Measurements from ENCODE around the gene NUP88.

The NUP88 gene

DNA sequence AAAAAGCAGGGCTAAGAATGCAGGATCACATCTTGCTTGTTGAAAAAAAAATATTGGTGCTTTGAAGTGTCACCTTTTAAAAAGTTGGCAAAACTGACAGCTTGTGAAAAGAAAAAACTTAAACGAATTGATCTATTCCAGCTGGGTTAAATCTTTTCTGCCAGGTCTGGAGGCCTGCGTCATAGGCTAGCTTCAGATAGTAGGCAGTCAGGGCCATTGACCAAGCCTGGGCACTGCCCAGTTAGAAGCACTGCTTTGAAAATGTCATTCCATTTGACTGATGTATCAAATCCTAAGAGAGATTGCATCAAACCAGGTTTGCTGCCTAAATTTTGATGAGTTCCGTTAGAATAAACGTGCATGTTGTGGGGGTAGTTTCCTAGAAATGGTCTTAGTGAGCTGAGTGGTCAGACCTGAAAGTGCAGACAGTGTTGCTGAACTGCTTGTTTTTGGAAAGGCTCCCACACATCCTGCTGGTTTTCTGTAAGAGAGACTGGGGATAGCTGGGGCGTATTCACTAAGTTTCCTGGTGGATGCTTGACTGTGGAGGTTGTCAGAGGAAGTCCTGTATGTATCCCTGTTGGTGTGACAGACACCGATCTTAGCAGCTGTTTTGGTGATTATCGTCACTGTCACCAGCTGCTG is 38.8 kb downstream of the NUP88 start:
- Histone ChIP-seq H3K27ac (ENCODE audit: low read length) (no peak overlapping the region), H3K36me3 (ENCODE audit: control insufficient read depth in 2 of 2, insufficient read depth in 2 of 2, low read length in 2 of 2) (peaks cover 68 to 70% of the 10 kb centered on the region in 2 donors)

DNA sequence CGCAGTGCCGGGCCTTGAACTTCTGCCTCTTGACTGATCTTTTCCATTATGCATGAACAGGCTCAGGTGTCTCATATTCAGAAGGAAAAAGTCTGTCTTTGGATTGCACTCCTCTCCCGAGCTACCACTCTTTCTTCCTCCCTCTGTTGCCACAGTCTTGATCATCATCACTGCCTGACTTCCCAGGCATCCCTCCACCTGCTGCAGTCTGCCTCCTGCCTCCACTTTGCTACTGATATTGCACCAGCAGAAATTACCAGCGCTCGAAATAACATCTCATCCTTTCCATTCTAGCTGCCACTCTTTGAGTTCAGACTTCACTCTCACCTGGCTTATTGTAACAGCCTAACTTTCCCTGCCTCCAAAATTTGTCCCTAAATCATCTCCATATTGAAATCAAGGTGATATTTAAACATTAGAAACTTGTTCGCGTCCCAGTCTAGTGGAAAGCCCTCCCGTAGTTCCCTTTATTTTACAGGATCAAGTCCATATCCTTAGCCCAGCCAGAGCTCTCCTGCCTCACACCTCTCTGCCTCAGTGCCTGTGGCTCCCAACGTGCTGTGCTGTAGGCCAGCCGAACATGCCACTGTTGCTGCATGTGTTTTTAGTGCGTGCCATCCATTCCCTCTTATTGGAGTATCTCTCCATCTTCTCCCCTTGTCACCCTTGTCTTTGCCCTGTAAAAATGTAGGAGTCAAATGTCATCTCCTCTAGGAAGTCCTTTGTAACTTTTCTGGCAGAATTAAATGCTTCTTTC is 39.9 kb downstream of the NUP88 start:
- Histone ChIP-seq H3K9me3 (ENCODE audit: control insufficient read depth in 2 of 2, low read length in 2 of 2) (no peaks in the 10 kb centered on the region), H3K27ac (ENCODE audit: low read length) (no peak overlapping the region), H3K36me3 (ENCODE audit: control insufficient read depth in 2 of 2, insufficient read depth in 2 of 2, low read length in 2 of 2) (peaks cover 64 to 65% of the 10 kb centered on the region in 2 donors), H3K27me3 (ENCODE audit: control insufficient read depth in 1 of 2, insufficient read depth in 2 of 2, low read length in 2 of 2) (no peaks in the 10 kb centered on the region), H3K9ac (ENCODE audit: low read length in 2 of 2) (no peak overlapping the region), H3K4me1 (ENCODE audit: control insufficient read depth, insufficient read depth, low read length) (no peaks in the 10 kb centered on the region), H3K4me3 (ENCODE audit: low read length in 2 of 2) (no peak overlapping the region)

More for the DNA sequence above, 38.8 kb downstream of the NUP88 start:
- Histone ChIP-seq H3K4me1 (ENCODE audit: control insufficient read depth, insufficient read depth, low read length) (no peaks in the 10 kb centered on the region), H3K9me3 (ENCODE audit: control insufficient read depth in 2 of 2, low read length in 2 of 2) (no peaks in the 10 kb centered on the region), H3K4me3 (ENCODE audit: low read length in 2 of 2) (no peak overlapping the region), H3K27me3 (ENCODE audit: control insufficient read depth in 1 of 2, insufficient read depth in 2 of 2, low read length in 2 of 2) (no peaks in the 10 kb centered on the region), H3K9ac (ENCODE audit: low read length in 2 of 2) (no peak overlapping the region)

DNA sequence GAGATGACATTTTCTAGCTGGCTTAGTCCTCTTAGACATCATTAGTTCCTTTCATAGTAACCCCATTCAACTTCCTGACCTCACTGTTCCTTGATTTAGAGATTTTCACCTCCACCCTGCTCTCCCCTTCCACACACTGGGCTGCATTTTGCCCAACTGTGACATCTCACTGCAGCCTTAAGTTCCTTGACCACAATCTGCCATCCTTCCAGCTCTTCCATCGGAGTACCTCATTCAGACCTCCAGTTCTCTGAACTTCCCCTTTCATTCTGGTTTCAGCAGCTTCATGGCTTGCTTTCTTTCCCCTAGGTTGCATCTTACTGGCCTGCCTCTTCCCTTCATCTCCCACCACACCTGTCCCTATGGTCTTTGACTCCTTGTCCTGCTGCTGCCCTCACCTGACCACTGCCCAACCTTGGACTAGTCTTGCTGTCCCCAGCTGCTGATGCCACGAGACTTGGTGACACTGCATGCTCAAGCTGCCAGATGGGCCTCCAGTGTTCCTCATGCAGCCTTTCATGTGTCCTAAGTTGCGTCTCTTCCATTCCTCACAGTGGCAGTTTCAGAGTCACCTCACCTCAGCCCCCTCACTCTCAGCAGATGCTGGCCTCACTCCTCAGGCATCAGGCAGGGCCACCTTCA is 40.8 kb downstream of the NUP88 start:
- Histone ChIP-seq H3K4me3 (ENCODE audit: low read length in 2 of 2) (no peak overlapping the region), H3K27ac (ENCODE audit: low read length) (no peak overlapping the region), H3K4me1 (ENCODE audit: control insufficient read depth, insufficient read depth, low read length) (no peaks in the 10 kb centered on the region), H3K9ac (ENCODE audit: low read length in 2 of 2) (peak overlapping the region in 1 of 2 donors; percentile 21), H3K36me3 (ENCODE audit: control insufficient read depth in 2 of 2, insufficient read depth in 2 of 2, low read length in 2 of 2) (peaks cover 60 to 62% of the 10 kb centered on the region in 2 donors), H3K27me3 (ENCODE audit: control insufficient read depth in 1 of 2, insufficient read depth in 2 of 2, low read length in 2 of 2) (no peaks in the 10 kb centered on the region), H3K9me3 (ENCODE audit: control insufficient read depth in 2 of 2, low read length in 2 of 2) (no peaks in the 10 kb centered on the region)

DNA sequence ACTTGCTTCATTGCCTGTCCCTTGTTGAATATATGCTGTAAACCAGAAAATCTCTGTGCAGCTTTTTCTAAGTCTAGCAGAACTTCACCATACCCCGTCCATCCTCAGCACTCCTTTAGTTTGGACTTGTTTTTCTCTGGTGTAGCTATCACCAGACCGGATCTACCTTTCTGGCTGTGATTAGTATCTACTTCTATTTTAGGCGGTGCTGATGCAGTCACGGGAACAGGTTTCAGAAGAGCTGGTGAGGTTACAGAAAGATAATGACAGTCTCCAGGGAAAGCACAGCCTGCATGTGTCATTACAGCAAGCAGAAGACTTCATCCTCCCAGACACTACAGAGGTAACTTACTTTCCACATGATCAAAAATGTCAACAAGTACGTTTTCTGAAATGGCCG is 46.4 kb downstream of the NUP88 start:
- H3K27me3 ChIP-seq (ENCODE audit: control insufficient read depth in 1 of 2, insufficient read depth in 2 of 2, low read length in 2 of 2), result no peaks in the 10 kb centered on the region
- H3K4me3 ChIP-seq (ENCODE audit: low read length in 2 of 2), result no peak overlapping the region
- peaks cover 28 to 35% of the 10 kb centered on the region in 2 donors for H3K36me3 ChIP-seq (ENCODE audit: control insufficient read depth in 2 of 2, insufficient read depth in 2 of 2, low read length in 2 of 2)
- no peaks in the 10 kb centered on the region for H3K4me1 ChIP-seq (ENCODE audit: control insufficient read depth, insufficient read depth, low read length)
- H3K9ac ChIP-seq (ENCODE audit: low read length in 2 of 2), result no peak overlapping the region
- H3K27ac ChIP-seq (ENCODE audit: low read length), result no peak overlapping the region
- H3K9me3 ChIP-seq (ENCODE audit: control insufficient read depth in 2 of 2, low read length in 2 of 2), result no peaks in the 10 kb centered on the region

DNA sequence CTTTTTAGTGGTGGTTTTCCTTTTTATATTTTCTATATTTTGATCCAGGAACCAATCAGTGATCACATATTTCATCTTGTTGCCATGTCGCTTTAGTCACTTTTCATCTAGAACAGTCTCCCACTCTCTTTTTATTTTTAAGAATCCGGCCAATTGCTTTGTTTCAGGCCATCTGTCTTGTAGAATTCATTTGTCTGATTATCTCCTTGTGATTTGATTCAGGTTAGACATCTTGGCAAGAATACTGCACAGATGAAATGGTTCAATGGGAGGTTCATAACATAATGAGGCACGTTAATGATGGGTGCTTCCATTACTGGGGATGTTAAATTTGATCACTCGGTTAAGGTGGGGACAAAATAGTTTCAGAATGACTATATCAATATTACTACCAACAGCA is 49.1 kb downstream of the NUP88 start:
- H3K9ac ChIP-seq (ENCODE audit: low read length in 2 of 2), result no peak overlapping the region
- no peaks in the 10 kb centered on the region for H3K9me3 ChIP-seq (ENCODE audit: control insufficient read depth in 2 of 2, low read length in 2 of 2)
- no peaks in the 10 kb centered on the region for H3K4me1 ChIP-seq (ENCODE audit: control insufficient read depth, insufficient read depth, low read length)
- H3K4me3 ChIP-seq (ENCODE audit: low read length in 2 of 2), result no peak overlapping the region
- no peaks in the 10 kb centered on the region for H3K27me3 ChIP-seq (ENCODE audit: control insufficient read depth in 1 of 2, insufficient read depth in 2 of 2, low read length in 2 of 2)
- no peak overlapping the region for H3K27ac ChIP-seq (ENCODE audit: low read length)
- H3K36me3 ChIP-seq (ENCODE audit: control insufficient read depth in 2 of 2, insufficient read depth in 2 of 2, low read length in 2 of 2), result peaks cover 24 to 35% of the 10 kb centered on the region in 2 donors

DNA sequence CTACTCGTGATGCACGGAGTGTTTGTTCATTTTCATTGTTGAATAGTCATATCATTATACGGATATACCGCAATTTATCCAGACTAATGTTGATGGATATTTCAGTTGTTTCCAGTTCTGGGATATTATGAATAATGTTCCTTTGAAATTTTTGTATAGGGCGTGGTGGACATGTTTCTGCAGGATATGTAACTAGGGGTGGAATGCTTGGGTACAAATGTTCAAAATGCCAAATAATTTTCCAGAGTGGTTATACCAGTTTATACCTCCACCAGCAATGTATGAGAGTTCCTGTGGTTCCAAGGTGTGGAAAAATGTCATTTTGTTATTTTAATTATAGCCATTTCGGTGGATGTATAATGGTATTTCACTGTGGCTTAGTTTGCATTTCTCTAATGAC is 53.6 kb downstream of the NUP88 start:
- no peaks in the 10 kb centered on the region for H3K27me3 ChIP-seq (ENCODE audit: control insufficient read depth in 1 of 2, insufficient read depth in 2 of 2, low read length in 2 of 2)
- no peak overlapping the region for H3K9ac ChIP-seq (ENCODE audit: low read length in 2 of 2)
- peaks cover 30 to 34% of the 10 kb centered on the region in 2 donors for H3K36me3 ChIP-seq (ENCODE audit: control insufficient read depth in 2 of 2, insufficient read depth in 2 of 2, low read length in 2 of 2)
- no peak overlapping the region for H3K27ac ChIP-seq (ENCODE audit: low read length)
- no peak overlapping the region for H3K4me3 ChIP-seq (ENCODE audit: low read length in 2 of 2)
- no peaks in the 10 kb centered on the region for H3K9me3 ChIP-seq (ENCODE audit: control insufficient read depth in 2 of 2, low read length in 2 of 2)
- H3K4me1 ChIP-seq (ENCODE audit: control insufficient read depth, insufficient read depth, low read length), result no peaks in the 10 kb centered on the region

DNA sequence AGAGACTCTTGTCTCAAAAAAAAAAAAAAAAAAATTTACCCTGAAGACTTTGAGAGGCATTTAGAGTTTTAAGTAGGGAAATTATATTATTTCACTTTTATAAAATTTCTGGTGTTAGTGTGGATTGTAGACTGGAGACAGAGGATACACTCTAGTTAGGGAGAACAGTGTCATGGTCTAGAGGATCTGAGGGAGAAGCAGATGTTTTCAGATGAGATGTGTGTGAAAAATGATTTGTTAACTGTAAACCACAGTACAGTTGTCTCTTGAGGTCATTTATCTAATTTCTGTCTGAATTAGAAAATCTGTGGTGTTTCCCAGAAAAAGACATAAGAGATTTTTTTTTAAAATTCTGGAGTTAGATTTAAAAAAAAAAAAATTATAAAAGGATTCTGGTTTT is 54.8 kb downstream of the NUP88 start:
- Histone ChIP-seq H3K36me3 (ENCODE audit: control insufficient read depth in 2 of 2, insufficient read depth in 2 of 2, low read length in 2 of 2) (peaks cover 31 to 35% of the 10 kb centered on the region in 2 donors), H3K9me3 (ENCODE audit: control insufficient read depth in 2 of 2, low read length in 2 of 2) (no peaks in the 10 kb centered on the region)

DNA sequence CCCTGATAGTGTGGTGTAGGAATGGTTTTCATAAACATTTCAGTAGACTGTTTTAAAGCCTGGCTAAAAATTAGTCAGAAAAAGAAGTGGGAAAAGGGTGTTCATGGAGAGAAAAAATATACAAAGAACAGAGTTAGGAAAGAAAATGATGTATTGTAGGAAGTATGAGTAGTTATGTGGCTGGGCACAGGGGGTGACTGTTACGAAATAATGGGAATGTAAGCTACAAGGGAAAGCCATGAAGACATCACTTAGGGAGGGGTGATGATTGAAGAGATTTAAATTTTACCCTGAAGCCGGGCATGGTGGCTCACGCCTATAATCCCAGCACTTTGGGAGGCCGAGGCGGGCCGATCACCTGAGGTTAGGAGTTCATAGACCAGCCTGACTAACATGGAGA is 55.3 kb downstream of the NUP88 start:
- H3K9me3 ChIP-seq (ENCODE audit: control insufficient read depth in 2 of 2, low read length in 2 of 2), result no peaks in the 10 kb centered on the region
- no peak overlapping the region for H3K9ac ChIP-seq (ENCODE audit: low read length in 2 of 2)
- H3K4me1 ChIP-seq (ENCODE audit: control insufficient read depth, insufficient read depth, low read length), result no peaks in the 10 kb centered on the region
- H3K27ac ChIP-seq (ENCODE audit: low read length), result no peak overlapping the region
- H3K36me3 ChIP-seq (ENCODE audit: control insufficient read depth in 2 of 2, insufficient read depth in 2 of 2, low read length in 2 of 2), result peaks cover 29 to 33% of the 10 kb centered on the region in 2 donors
- no peak overlapping the region for H3K4me3 ChIP-seq (ENCODE audit: low read length in 2 of 2)
- no peaks in the 10 kb centered on the region for H3K27me3 ChIP-seq (ENCODE audit: control insufficient read depth in 1 of 2, insufficient read depth in 2 of 2, low read length in 2 of 2)

More for the DNA sequence above, 54.8 kb downstream of the NUP88 start:
- Histone ChIP-seq H3K4me3 (ENCODE audit: low read length in 2 of 2) (no peak overlapping the region), H3K27ac (ENCODE audit: low read length) (no peak overlapping the region), H3K27me3 (ENCODE audit: control insufficient read depth in 1 of 2, insufficient read depth in 2 of 2, low read length in 2 of 2) (no peaks in the 10 kb centered on the region), H3K4me1 (ENCODE audit: control insufficient read depth, insufficient read depth, low read length) (no peaks in the 10 kb centered on the region), H3K9ac (ENCODE audit: low read length in 2 of 2) (no peak overlapping the region)

DNA sequence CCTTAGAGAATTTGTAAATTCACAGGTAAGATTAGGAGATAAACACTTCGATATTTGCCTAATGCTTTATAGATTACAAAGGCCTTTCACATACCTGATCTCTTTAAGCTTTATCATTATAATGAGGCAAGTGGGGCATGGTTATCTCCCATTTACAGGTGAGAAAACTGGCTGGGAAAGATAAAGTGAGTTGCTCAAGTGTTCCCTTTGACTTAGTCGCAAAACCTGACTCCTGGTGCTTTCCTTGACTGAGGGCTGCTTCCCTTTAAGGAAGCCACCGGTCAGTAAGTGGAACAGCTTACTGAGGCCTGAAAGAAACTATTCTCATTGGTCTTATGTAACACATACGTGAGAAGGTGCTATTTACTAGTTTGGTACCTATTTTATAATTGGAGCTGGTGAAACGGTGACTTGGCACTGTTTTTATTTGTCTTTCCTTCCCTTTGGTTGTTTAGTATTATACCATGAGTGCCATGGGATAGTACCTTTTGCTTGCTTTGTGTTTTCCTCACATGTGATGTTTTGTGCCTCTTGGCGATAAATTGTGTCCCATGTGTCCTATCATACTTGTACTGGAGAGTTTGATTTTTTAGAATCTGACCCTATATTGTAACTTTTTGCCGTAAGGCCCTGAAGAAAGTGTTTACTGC is 57.2 kb downstream of the NUP88 start:
- Histone ChIP-seq H3K4me1 (ENCODE audit: control insufficient read depth, insufficient read depth, low read length) (no peaks in the 10 kb centered on the region), H3K9ac (ENCODE audit: low read length in 2 of 2) (no peak overlapping the region), H3K9me3 (ENCODE audit: control insufficient read depth in 2 of 2, low read length in 2 of 2) (no peaks in the 10 kb centered on the region), H3K27me3 (ENCODE audit: control insufficient read depth in 1 of 2, insufficient read depth in 2 of 2, low read length in 2 of 2) (no peaks in the 10 kb centered on the region), H3K36me3 (ENCODE audit: control insufficient read depth in 2 of 2, insufficient read depth in 2 of 2, low read length in 2 of 2) (peaks cover 20 to 36% of the 10 kb centered on the region in 2 donors), H3K4me3 (ENCODE audit: low read length in 2 of 2) (no peak overlapping the region), H3K27ac (ENCODE audit: low read length) (no peak overlapping the region)

DNA sequence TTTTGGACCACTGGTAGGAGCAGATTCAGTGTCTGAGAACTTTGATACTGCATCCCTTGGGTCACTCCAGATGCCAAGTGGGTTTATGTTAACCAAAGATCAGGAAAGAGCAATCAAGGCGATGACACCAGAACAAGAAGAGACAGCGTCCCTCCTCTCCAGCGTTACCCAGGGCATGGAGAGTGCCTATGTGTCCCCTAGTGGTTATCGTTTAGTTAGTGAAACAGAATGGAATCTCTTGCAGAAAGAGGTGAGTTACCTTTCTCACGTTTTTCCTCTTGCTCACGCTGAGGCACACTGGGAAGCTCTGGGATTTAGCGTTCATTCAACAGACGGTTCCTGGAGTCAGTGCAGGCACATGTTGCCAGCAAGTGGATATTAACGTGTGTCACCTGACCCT is 58.0 kb downstream of the NUP88 start:
- no peaks in the 10 kb centered on the region for H3K27me3 ChIP-seq (ENCODE audit: control insufficient read depth in 1 of 2, insufficient read depth in 2 of 2, low read length in 2 of 2)
- H3K4me3 ChIP-seq (ENCODE audit: low read length in 2 of 2), result no peak overlapping the region
- H3K4me1 ChIP-seq (ENCODE audit: control insufficient read depth, insufficient read depth, low read length), result no peaks in the 10 kb centered on the region
- H3K27ac ChIP-seq (ENCODE audit: low read length), result no peak overlapping the region
- no peaks in the 10 kb centered on the region for H3K9me3 ChIP-seq (ENCODE audit: control insufficient read depth in 2 of 2, low read length in 2 of 2)
- peaks cover 20 to 36% of the 10 kb centered on the region in 2 donors for H3K36me3 ChIP-seq (ENCODE audit: control insufficient read depth in 2 of 2, insufficient read depth in 2 of 2, low read length in 2 of 2)
- H3K9ac ChIP-seq (ENCODE audit: low read length in 2 of 2), result no peak overlapping the region

All from stomach smooth muscle (tissue), 2 donors.